Ureter (tissue), 1 donor: Measurements from ENCODE around the gene MITD1. TPM values are rescaled to one million over a fixed set of nuclear protein-coding genes. Genes with fewer than 3 reads are reported as not detected.
A peak's percentile ranks its signal among the peaks of the same experiment; 100 is the strongest.
"Not testable (repeated sequence)": the region's sequence is repeated elsewhere in the genome, so short reads cannot be mapped to it uniquely, and the experiment has no call there.

Experiments
- DNase-seq: peaks from one replicate; pipeline ENCODE4 v3.0.0-alpha.2; 2020; ENCODE audit warnings: low spot score
- total RNA-seq: library from RNA; stranded (reverse); gene quantifications from one replicate; pipeline ENCODE4 v1.2.4, GENCODE V29; 2023
- donor health status: DM: yes; HTN: yes; CAD: no.

Gene MITD1
- total RNA-seq, 1 donor from 2014 or later: 27.0 TPM

GRCh38 chr2:99154643-99155536, 26.0 kb downstream of the MITD1 start, which contains the start of the genes LIPT1 and TSGA10:
LIPT1 (plus strand) TSS chr2:99154967; CDS start chr2:99161958, 6,991 bp downstream.
TSGA10 (minus strand) TSS chr2:99154942; CDS start chr2:99109439, 45,503 bp downstream.
- DNase-seq: peak; percentile 94

- DNase-seq: no peak
Measured at GRCh38 chr2:99153921-99154604, 26.8 kb downstream of the MITD1 start.

GRCh38 chr2:99152199-99152895, 28.5 kb downstream of the MITD1 start:
- DNase-seq: no peak

- DNase-seq: no peak
Measured at GRCh38 chr2:99150706-99151105, 30.2 kb downstream of the MITD1 start.

DNA sequence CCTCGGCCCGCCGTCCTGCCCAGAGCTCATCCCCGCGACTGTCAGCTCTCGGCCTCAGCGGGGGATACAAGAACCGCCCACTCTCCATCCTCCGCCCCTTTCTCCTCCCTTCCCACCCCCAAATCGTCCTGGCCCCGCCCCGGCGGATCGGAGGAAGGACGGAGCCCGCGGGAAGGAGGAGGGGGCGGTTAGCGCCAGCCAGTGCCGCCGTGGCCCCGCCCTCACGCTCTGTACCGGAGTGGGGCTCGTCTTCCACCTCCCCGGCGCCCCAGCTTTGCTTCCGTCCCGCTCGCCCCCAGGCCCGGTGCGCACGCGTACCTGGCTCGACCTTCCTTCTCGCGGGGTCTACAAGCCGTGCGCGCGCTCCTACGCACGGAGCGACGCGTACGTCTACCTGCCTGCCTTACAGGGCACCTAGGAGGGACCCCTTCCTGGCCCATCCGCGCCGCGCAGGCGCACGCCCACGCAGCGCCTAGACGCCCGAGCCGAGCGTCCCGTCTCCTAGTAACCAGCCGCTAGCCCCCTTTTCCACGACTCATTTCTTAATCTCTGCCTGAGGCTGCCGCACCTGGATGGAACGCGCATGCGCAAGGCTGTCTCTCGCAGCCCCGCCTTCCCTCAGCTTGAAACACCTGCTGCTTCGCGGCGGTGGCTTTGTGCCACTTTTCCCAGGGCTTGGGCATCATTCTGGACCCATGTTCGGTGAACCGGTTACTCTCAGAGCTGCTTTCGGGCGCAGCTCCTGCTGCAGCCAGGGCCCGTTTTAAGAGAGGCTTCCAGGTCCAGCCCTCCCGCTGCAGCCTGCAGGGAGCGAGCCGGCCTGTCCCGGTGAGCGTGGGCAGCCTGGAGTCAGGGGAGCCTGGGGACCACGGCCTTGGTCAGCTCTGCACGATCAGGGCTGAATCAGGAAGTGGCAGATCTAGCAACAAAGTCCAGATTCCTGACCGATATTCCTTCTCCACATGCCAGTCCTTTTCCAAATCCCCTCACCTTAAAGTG, 39.4 kb downstream of the MITD1 start, which contains the start of gene C2orf15:
Gene C2orf15, plus strand, starts transcription at position 598 of the 999 bp plus-strand sequence. CDS start 8,852 bp downstream, outside the sequence.
- peak; percentile 94 for DNase-seq

DNA sequence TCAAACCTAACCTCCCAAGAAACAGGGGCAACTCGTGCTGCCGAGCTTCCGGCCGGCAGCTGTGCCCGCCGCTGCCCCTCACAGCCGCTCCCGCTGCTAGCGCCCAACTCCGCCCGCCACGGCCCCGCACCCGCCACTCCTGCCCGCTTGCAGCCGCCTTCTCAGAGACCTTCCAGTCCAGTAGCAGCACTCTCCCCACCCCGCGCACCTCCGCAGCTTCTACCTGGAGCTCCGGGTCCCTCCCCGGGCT, 40.1 kb downstream of the MITD1 start:
- no peak for DNase-seq

DNA sequence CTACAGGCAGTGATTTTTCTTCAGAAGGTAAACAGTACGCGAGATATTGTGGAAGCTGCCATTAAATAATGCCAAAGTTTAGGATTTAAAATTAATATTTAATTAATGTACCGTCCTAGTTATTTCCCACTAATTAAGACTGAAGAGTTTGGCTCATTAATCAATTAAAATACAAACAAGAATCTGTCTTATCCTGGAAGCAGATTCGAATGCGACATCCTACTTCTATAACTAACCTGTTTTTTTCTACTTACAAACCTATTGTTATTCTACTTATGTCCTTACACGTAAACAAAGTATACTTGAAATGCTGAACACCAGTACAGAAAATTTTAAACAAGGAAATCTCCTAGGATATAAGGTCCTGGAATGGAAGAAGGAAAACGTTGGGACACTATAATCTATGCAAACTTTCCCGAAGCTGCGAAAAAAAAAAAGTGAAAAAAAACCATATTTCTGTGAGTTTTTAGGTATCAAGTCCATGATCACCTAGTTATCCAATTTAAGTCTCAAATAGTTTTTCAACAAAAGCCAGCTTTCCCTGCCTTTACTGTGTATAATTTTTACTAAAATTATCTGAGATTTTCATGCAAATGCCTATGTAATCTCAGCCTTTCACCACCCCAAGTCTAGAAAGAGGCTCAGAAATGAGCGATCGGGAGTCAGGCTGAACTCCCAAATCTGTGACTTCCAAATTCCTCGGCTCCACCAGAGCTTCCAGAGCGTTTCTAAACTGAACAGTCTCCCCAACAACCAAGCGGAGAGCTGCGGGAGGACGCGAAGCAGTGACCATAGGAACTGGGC, 40.6 kb downstream of the MITD1 start:
- DNase-seq: no peak

GRCh38 chr2:99139003-99139402, 41.9 kb downstream of the MITD1 start:
- no peak for DNase-seq

DNA sequence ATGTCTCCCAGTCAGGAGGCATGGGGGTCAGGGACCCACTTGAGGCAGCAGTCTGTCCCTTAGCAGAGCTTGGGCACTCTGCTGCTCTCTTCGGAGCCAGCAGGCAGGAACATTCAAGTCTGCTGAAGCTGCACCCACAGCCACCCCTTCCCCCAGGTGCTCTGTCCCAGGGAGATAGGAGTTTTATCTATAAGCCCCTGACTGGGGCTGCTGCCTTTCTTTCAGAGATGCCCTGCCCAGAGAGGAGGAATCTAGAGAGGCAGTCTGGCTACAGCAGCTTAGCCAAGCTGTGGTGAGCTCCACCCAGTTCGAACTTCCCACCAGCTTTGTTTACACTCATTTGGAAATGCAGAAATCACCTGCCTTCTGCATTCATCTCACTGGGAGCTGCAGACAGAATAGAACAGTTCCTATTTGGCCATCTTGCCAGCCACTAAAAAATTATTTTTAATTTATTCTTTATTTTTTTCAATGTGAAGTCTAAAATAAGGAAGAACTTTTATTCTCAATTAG, 45.8 kb downstream of the MITD1 start:
- DNase-seq: not testable (repeated sequence)

GRCh38 chr2:99127981-99128380, 52.9 kb downstream of the MITD1 start:
- no peak for DNase-seq

Other genes with a start within 250 kb of the MITD1 start
- 25.5 TPM for gene CRACDL, start 244.8 kb downstream of the MITD1 start, total RNA-seq
- gene C2orf15, start 39.4 kb downstream of the MITD1 start, total RNA-seq: 4.9 TPM
- 19.9 TPM for gene TSGA10, start 26.1 kb downstream of the MITD1 start, total RNA-seq
- gene LIPT1, start 26.1 kb downstream of the MITD1 start, total RNA-seq: 14.8 TPM
- 33.8 TPM for gene MRPL30, start 126 bp upstream of the MITD1 start, total RNA-seq
- not detected for gene LYG2, start 74.6 kb upstream of the MITD1 start, total RNA-seq
- gene LYG1, start 120.1 kb upstream of the MITD1 start, total RNA-seq: 0.39 TPM
- gene TXNDC9, start 155.3 kb upstream of the MITD1 start, total RNA-seq: 30.2 TPM
- gene EIF5B, start 156.3 kb upstream of the MITD1 start, total RNA-seq: 51.5 TPM